COLO668 (cell line): ENCODE results near the gene NFKBIL1.

ENCODE experiments used
- DNase-seq: peaks from one replicate; lab custom pipeline; 2025; ENCODE audit not compliant: unreplicated experiment; lab: John Stamatoyannopoulos, UW

NFKBIL1 gene

GRCh38 chr6:31559958-31560696 lies 12.7 kb downstream of the NFKBIL1 start:
- no peak for DNase-seq

- DNase-seq = no peak
Observed at GRCh38 chr6:31560697-31561058, 13.3 kb downstream of the NFKBIL1 start.

- no peak for DNase-seq
Observed at GRCh38 chr6:31567531-31568370, 20.3 kb downstream of the NFKBIL1 start.

GRCh38 chr6:31568537-31568961 lies 21.1 kb downstream of the NFKBIL1 start:
- no peak for DNase-seq

GRCh38 chr6:31569861-31570536 lies 22.6 kb downstream of the NFKBIL1 start:
- DNase-seq = no peak

- no peak for DNase-seq
Observed at GRCh38 chr6:31572041-31572911, 24.9 kb downstream of the NFKBIL1 start, which contains the start of gene LTA. Gene LTA, plus strand, starts transcription at chr6:31572289. Its CDS starts 454 bp downstream, at chr6:31572743.

- DNase-seq = no peak
Observed at GRCh38 chr6:31573239-31574105, 26.1 kb downstream of the NFKBIL1 start.

GRCh38 chr6:31574106-31575061 lies 27.0 kb downstream of the NFKBIL1 start:
- no peak for DNase-seq

- DNase-seq = no peak
Observed at GRCh38 chr6:31575335-31575901, 28.0 kb downstream of the NFKBIL1 start, which contains the start of gene TNF. Gene TNF, plus strand, starts transcription at chr6:31575565. Its CDS starts 177 bp downstream, at chr6:31575742.

GRCh38 chr6:31575952-31576685 lies 28.7 kb downstream of the NFKBIL1 start:
- no peak for DNase-seq

GRCh38 chr6:31576897-31577578 lies 29.6 kb downstream of the NFKBIL1 start:
- no peak for DNase-seq

- DNase-seq = no peak
Observed at GRCh38 chr6:31577579-31577966, 30.2 kb downstream of the NFKBIL1 start.

- DNase-seq = no peak
Observed at GRCh38 chr6:31578184-31579118, 31.0 kb downstream of the NFKBIL1 start.

- DNase-seq = no peak
Observed at GRCh38 chr6:31579119-31579505, 31.7 kb downstream of the NFKBIL1 start.

GRCh38 chr6:31579546-31580437 lies 32.4 kb downstream of the NFKBIL1 start:
- DNase-seq = no peak
